AML-193 (cell line): ENCODE data around the gene TPM3.
"Not testable (repeated sequence)": the region's sequence is repeated elsewhere in the genome, so short reads cannot be mapped to it uniquely, and the experiment has no call there.

ENCODE experiments used
- DNase-seq, 2 experiments: peaks; one replicate each; lab custom pipeline; 2025; lab: John Stamatoyannopoulos, UW

Gene TPM3

DNA sequence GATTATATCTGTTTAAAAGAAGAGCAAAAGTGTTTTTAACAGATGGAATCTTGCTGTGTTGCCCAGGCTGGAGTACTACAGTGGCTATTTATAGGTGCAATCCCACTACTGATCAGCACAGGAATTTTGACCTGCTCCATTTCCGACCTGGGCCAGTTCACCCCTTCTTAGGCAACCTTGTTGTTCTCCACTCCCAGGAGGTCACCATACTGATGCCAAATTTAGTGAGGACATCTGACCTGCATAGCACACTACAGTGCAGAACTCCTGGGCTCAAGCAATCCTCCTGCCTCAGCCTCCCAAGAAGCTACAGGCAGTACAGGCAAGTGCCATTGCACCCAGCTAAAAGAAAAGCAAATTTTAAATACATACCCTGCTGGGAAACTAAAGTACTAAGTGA, 25.7 kb downstream of the TPM3 start:
- no peak for DNase-seq

DNA sequence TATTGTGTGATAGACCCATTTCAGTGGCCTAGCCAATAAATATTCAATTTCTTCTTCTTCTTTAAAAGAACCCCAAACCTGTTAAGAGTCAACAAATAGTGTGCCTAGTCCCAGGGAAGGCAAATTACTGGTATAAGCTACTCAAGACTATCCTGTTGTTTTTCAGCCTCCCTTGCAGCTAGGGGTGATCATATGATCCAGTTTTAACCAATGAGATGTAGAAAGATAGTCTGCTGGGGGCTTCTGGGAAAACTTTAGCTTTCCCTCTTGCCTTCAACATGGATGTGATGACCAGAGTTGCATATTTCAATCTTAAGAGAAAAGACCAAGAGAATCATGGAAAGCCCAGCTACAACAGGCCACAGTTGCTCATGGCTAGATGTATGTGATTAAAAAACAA, 32.3 kb downstream of the TPM3 start:
- no peak for DNase-seq

DNA sequence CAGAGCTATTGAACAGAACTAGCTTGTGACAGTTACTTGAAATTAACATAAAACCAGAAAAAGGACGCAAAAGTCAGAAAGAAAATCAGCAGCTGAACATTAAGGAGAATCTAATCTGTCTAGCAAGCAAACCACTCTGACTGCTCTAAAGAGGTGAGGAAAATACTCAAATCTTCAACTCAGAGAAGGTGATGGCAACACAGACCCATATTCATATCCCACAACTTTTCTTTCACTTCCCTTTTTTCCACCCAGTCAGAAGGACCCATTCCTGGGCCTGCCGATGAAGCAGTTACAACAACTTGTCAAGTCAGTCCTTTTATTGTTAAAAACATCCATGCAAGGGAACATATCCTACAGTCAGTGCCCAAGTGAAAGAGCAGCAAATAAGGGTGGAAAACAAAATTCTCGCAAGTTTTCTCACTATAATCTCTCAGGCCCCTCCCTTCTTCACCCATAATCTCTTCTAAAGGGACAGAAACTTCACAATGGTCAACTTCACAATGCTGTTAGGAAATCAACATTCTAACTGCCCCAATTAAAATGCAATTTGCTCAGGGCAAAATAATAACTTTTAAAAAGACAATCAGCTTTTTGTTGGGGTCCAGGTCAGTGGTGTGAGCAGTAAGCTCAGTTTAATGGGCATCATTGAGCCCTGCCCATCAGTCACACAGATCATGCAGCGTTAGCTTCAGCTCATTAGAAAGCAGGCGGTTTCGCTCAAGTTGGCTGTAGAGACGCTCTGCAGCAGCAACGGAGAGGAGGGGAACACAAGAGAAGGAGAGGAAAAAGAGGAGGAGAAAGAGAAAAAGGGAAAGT, 33.4 kb downstream of the TPM3 start:
- DNase-seq = peak; percentile 24 to 45

DNA sequence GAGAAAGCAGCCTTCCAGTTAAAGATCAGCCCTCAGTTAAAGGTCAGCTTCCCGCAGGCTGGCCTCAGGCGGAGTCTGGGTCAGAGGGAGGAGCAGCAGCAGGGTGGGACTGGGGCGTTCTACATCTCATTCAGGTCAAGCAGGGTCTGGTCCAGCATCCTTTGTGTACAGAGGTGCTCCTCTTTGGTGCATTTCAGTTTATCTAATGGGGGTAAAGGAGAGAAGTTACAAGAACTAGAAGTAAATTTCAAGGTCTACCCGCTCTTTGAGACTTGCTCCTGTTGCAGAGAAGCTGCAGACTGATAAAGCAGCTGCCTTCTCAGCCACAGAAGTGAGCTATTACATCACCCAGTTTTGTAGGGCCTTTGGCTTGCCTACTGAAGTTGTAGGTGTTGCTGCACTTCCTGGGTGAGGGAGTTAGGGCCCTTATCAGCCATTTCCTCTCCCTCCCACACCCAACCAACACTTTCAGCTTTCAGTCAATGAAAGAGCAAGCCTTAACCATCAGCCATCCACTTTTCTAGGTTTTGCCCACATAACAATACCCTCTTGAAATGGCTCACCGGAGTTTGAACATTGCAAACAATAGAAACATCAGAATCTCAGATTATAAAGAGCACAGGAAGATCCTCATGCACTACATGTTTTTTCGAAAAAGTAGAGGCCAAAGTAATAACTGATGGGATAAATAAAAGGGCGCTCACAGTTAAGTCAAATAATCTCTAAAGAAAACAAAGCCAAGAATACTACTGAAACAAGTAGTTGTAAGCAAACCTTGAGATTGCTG, 34.2 kb downstream of the TPM3 start:
- DNase-seq = peak; percentile 87 to 88

DNA sequence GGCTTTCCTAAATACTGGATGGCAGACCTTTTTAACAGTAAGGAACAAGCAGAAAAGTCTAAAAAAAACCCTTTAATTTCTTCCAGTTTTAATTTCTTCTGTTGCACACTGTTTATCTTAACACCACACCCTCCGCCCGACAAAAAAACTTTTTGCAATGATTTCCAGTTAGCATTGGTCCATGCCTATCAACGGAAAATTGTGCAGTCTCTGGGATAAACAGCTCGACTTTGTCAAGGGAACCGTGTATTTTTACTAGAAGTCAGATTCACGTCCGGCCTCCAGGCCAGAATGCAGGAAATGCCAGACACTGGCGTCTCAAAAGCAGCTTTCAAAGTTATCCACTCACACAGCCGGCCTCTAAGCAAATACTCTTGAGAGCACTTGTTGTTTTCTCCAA, 36.6 kb downstream of the TPM3 start:
- no peak for DNase-seq

DNA sequence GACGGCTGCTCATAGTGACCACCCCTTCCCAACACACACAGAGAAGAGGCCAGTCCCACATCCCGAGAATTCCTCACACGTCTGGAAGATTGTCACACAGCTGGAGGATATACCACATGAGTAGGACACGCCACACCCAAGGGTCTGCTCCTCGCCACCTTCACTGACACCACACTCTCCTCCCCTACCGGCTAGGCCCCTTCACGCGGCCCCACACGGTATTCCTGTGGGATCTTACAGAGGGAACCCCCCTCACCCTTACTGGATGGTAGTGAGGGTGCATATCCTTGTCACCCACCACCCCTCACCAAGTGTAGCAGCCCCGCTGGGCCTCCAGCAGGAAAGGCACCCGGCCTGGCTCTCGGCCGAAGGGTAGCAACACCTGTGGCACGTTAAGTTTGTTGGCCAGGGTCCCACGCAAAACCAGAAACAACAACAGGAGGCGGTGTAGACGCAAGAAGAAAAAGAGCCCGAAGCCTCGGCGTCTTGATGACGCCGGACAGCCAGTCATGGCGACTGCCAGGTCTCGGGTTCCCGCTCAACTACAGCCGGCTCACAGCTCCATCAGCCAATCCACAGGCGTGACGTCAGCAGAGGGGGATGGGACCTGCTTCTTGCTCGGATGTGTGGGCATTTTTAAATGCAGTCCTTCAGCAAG, 37.2 kb downstream of the TPM3 start, which contains the start of gene NUP210L:
NUP210L (minus strand) TSS at position 540 of the 658 bp plus-strand sequence.
- DNase-seq = no peak

DNA sequence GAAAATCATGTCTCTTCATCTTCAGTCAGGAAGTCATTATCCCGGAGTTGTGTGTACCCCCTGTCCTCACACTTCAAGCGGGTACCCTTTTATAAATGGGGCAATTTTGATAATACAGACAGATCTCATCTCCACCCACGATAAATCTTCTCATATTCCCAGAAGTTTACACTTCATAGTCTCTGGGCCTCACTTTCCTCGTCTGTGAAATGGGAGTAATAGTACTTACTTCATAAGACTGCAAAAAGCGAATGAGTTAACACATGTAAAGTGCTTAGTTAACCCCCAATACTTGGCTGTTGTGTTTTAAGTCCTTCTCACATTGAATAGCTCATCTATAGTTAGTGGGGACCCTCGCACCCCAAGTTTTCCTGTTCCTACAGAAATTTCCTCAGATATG, 37.8 kb downstream of the TPM3 start:
- DNase-seq = no peak

DNA sequence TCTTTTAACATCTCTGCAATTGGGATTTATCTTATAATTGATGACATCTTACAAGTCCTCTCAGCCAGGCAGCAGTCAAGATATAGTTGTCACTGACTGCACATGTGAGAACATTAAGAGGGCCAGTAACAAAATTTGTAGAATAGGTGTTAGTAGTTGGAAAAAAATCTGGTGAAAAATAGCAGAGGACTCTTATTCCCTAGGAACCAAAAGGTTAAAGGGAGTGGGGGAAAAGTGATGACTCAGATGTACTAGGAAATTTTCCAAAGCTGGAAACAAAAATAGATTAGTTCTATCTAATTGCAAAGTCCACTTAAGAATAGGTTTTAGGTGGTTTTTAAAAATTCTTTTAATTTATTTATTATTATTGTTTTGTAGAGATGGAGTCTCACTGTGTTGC, 40.6 kb downstream of the TPM3 start:
- no peak for DNase-seq

DNA sequence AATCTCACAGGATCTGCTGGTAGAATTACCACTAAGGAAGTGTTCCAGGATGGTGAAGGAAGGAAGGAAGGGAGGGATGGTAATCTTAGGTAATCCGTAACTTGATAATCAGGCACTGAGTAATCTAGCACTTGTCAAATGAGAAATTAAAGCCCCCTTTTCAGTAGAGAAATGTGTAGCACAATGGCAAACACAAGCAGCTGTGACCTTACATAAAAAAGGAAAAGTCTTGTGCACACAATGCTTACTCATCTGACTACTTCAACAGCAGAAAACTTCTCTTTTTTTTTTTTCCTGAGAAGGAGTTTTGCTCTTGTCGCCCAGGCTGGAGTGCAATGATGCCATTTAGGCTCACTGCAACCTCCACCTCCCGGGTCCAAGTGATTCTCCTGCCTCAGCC, 43.1 kb downstream of the TPM3 start:
- DNase-seq = peak; percentile 28 to 36

DNA sequence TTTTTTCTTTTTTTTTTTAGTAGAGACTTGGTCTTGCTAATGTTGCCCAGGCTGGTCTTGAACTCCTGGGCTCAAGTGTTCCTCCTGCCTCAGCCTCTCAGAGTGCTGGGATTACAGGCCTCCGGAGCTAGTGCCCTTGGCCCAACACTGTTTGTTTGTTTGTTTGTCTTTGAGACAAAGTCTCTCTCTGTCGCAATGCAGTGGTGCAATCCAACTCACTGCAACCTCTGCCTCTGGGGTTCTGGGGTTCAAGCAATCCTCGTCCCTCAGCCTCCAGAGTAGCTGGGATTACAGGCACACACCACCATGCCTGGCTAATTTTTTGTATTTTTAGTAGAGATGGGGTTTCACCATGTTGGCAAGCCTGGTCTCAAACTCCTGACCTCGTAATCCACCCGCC, 44.4 kb downstream of the TPM3 start:
- not testable (repeated sequence) for DNase-seq

DNA sequence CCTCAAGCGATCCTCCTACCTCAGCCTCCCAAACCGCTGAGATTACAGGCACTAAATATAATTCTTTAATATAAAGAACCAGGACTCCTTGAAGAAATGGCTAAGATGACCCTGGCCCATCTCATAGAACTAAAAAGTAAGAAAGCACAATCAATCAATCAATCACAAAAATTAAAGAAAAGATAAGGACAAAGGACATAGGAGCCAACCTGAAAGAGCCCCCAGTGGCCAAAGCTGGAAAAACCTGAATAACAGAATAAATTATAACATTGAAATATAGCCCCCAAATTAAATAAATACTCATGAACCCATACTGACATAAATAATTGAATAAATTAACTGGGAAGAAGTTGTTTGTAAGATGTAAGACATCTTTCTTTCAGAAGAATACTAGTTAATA, 45.9 kb downstream of the TPM3 start:
- no peak for DNase-seq

DNA sequence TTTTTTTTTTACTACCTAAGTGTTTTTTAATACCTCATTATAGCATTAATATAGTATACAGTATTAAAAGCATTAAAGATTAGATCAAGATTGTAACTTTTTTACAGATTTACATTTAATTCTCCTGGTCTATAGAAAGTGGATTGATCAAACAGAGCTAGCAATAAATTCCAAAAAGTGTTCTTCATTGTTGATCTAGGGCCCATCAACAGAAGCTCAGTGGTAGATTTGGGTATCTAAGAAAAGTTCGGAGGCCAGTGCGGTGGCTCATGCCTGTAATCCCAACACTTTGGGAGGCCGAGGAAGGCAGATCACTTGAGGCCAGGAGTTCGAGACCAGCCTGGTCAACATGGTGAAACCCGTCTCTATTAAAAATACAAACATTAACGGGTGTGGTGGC, 49.5 kb downstream of the TPM3 start:
- no peak for DNase-seq

DNA sequence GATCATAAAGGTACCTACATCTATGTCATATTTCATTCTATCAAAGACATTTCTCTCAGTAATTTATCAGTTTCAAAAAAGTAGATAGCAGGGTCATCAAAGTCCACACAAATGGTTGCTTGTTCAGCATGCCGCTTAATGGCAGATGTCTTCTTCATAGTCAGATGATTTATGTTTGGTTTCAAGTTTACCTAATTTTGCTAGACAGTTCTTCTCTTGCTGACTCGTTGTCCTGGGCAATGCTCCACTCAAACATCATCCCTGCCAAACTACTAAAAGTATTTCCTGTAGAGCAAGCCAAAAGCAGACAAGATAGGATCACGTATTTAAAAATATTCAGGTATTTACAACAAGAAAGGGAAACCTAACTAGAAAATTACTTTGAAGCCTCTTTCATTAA, 50.7 kb downstream of the TPM3 start:
- DNase-seq = no peak

DNA sequence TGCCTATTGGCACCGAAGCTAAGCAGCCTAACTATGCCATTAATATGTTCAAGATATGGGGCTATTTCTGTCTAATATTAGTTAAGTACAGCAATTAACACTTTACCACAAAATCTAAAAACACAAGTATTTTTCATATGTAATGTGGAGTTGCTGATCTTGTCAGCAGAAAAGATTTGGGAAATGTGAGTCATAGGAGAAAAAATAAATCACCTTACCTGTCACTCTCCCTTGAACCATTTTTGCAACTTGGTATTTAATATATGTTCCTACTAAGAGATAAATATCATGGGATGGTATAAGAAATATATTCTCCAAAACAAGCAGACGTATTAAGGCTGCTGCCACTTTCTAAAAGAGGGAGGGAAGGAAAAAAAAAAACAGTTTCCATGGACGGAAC, 54.0 kb downstream of the TPM3 start:
- no peak for DNase-seq

DNA sequence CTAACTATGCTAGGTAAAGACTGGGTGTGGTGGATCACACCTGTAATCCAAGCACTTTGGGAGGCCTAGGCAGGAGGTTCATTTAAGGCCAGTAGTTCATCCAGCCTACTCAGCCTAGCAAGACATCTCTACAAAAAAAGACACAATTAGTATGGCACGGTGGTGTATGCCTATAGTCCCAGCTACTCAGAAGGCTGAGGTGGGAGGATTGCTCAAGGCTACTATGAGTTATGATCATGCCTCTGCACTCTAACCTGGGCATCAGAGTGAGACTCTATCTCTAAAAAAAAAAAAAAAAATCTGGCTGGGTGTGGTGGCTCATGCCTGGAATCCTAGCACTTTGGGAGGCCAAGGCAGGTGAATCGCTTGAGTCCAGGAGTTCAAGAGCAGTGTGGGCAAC, 58.6 kb downstream of the TPM3 start:
- no peak for DNase-seq

DNA sequence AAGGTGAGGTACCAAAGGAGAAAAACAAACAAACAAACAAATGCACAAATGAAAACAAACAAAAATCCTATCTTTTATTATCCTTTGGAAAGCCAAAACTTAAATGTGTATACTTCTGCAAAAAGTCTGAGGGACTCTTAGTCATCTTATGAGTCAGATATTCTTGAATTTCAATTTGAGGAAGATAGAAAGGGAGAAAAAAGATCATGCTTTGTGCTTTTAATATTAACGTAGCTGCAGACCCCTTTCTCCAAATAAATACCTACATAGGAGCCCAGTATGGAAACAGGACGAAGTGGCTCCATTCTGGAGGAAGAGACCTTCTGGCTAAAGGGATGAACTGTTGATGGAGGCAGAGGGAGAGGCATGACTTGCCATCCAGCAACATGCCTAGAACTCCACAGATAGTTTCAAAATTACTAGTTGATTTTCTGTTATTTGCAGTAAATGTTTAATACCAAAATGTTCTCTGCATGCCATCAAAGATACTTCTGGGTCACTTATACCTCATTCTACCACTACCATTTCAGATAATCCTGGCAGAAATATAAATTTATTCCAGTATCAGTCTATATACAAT, 62.4 kb downstream of the TPM3 start:
- peak in 1 of 2 experiments; percentile 13 for DNase-seq

DNA sequence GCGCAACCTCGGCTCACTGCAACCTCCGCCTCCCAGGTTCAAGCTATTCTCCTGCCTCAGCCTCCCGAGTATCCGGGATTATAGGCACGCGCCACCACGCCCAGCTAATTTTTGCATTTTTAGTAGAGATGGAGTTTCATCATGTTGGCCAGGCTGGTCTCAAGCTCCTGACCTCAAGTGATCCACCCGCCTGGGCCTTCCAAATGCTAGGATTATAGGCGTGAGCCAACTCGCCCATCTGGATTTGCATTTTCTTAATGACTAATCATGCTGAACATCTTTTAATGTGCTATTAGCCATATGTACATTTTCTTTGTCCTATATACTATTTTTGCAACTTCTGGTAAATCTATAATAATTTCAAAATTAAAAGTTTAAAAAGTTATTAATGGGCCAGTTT, 68.7 kb downstream of the TPM3 start:
- DNase-seq = not testable (repeated sequence)

DNA sequence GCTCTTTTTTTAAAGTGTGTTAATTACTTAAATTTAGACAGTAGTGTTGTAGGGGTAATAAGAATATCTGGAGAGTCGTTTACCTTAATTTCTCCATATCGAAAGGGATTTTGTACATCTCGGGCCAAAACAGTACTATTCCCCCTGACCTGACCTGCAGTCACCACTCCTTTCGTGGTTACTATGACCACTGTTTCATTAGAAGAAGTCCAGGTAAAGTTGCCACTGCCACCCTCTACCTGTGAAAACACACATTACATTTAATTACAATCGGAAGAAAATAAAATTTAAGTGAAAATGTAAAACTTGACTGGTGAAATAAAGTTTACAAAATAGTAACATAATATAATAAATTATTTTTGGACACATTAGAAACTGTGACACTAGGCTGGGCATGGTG, 74.3 kb downstream of the TPM3 start:
- no peak for DNase-seq

DNA sequence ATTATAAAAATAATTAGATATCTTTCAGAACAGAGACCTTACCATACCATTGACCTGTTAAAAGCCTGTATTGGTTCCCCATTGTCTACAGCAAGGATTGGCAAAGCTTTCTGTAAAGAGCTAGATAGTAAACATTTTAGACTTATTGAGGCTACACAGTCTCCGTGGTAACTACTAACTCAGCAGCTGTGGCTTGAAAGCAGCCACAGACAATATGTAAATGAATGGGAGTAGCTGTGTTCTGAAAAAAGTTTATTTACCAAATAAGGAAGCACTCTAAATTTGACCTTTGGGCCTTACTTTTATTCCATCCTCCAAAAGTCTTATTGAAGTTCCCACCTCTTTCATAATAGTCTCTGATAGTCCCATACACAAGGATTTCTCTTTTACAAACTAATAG, 76.7 kb downstream of the TPM3 start:
- no peak for DNase-seq
